Natural killer cell (primary cell): ENCODE measurements around the gene ZNF839. TPM values are rescaled to one million over a fixed set of nuclear protein-coding genes. Genes with fewer than 3 reads are reported as not detected.

Experiments used
- ATAC-seq, 3 donors: fragments of 150-1000 bp in 2 of 3; fragments of 200-7000 bp in 1 of 3; cut with Tn5 transposase; 1 replicate in 1 of 3; 2 replicates in 2 of 3; pipeline ENCODE4 v1.10.0; 2021; ENCODE audit warnings: mild to moderate bottlenecking in 2 of 3, moderate library complexity in 2 of 3
- DNase-seq, 2 donors: peaks; one replicate each; pipeline versions ENCODE4 v3.0.0 to v3.0.0-alpha.2; 2013 to 2021; ENCODE audit warnings: mixed read lengths in 1 of 2
- H3K27ac ChIP-seq: one replicate; pipeline ENCODE4 v1.5.1; 2013; ENCODE audit warnings: mild to moderate bottlenecking, low read length
- H3K27me3 ChIP-seq: one replicate; pipeline ENCODE4 v1.6.1; 2013; ENCODE audit warnings: low read length; ENCODE audit not compliant: control insufficient read depth, insufficient read depth
- H3K36me3 ChIP-seq: one replicate; pipeline ENCODE4 v1.6.1; 2013; ENCODE audit warnings: low read length; ENCODE audit not compliant: control insufficient read depth, insufficient read depth
- H3K4me1 ChIP-seq: one replicate; pipeline ENCODE4 v1.6.1; 2013; ENCODE audit warnings: low read length; ENCODE audit not compliant: control insufficient read depth, insufficient read depth
- H3K4me3 ChIP-seq: one replicate; pipeline ENCODE4 v1.5.1; 2013; ENCODE audit warnings: low read length
- H3K9me3 ChIP-seq: one replicate; pipeline ENCODE4 v1.6.1; 2013; ENCODE audit warnings: low read length; ENCODE audit not compliant: control insufficient read depth, insufficient read depth
- H3K27ac Mint-ChIP-seq, 2 donors: one replicate each; pipeline ENCODE4 v1.8.0; 2022; ENCODE audit warnings: mild to moderate bottlenecking in 2 of 2, mixed read lengths in 2 of 2, moderate library complexity in 1 of 2
- H3K27me3 Mint-ChIP-seq, 2 donors: one replicate each; pipeline ENCODE4 v1.8.0; 2022; ENCODE audit warnings: low read depth in 2 of 2, mixed read lengths in 2 of 2
- H3K36me3 Mint-ChIP-seq: one replicate; pipeline ENCODE4 v1.8.0; 2022; ENCODE audit warnings: mixed read lengths
- H3K4me1 Mint-ChIP-seq, 2 donors: one replicate each; pipeline ENCODE4 v1.8.0; 2022; ENCODE audit warnings: mixed read lengths in 2 of 2
- H3K4me3 Mint-ChIP-seq: one replicate; pipeline ENCODE4 v1.8.0; 2022; ENCODE audit warnings: mild to moderate bottlenecking, moderate library complexity, mixed read lengths
- H3K9me3 Mint-ChIP-seq, 2 donors: one replicate each; pipeline ENCODE4 v1.8.0; 2022; ENCODE audit warnings: mixed read lengths in 2 of 2
- WGBS: methylation state at CpG from one replicate; pipeline ENCODE4 v1.1.7; 2013; ENCODE audit warnings: missing lambda C conversion rate; ENCODE audit not compliant: insufficient coverage; 5-methylcytosine and 5-hydroxymethylcytosine counted together
- intact Hi-C: fragments of 100-400 bp; cut with micrococcal nuclease; formaldehyde crosslinking; loops from one replicate; pipeline ENCODE4 v1.14.2; 2022
- total RNA-seq, 4 donors: library from RNA; stranded (reverse); fragments of 120-200 nt in 1 of 4; gene quantifications; one replicate each; pipeline versions ENCODE4 v1.2.3 to v1.2.4, GENCODE V29; 2013 to 2022
- TF ChIP-seq, protein P1 (sequence below): fragments of 200-600 bp; IDR thresholded peaks from one replicate; pipeline ENCODE4 v1.8.0; 2022; ENCODE audit warnings: antibody characterized with exemption

ZNF839 gene
- total RNA-seq, 3 donors from 2014 or later (not counting 1 experiment from before 2014, with no cell fraction given), result 13.3 to 20.4 (median 18.1) TPM

DNA sequence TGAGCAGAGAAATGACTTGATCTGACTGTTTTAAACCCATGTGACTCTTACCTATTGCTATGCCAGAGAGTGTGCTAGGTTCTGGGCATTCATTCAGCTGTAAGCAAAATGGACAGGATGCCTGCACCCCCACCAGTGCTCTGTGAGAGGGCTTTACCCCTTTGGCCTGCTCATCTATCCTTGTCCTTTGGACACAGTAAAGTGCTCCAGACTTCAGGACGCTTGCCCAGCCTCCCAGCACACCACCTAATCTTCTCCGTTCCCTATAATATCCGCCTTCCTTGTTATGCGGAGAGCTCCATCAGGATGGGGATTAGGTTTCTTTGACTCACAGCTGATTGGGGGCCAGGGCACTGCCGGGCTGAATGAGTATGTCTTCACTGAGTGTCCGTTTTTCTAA, 4.4 kb upstream of the ZNF839 start:
- TF ChIP-seq, protein P1, sequence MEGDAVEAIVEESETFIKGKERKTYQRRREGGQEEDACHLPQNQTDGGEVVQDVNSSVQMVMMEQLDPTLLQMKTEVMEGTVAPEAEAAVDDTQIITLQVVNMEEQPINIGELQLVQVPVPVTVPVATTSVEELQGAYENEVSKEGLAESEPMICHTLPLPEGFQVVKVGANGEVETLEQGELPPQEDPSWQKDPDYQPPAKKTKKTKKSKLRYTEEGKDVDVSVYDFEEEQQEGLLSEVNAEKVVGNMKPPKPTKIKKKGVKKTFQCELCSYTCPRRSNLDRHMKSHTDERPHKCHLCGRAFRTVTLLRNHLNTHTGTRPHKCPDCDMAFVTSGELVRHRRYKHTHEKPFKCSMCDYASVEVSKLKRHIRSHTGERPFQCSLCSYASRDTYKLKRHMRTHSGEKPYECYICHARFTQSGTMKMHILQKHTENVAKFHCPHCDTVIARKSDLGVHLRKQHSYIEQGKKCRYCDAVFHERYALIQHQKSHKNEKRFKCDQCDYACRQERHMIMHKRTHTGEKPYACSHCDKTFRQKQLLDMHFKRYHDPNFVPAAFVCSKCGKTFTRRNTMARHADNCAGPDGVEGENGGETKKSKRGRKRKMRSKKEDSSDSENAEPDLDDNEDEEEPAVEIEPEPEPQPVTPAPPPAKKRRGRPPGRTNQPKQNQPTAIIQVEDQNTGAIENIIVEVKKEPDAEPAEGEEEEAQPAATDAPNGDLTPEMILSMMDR, result no peak
- DNase-seq (no peak), ATAC-seq (no peak)
- Mint-ChIP-seq H3K27ac (peak overlapping the region; percentile 85 to 86), H3K36me3 (no peaks in the 10 kb centered on the region), H3K9me3 (no peaks in the 10 kb centered on the region), H3K4me3 (peak overlapping the region; percentile 97), H3K27me3 (no peaks in the 10 kb centered on the region), H3K4me1 (peaks cover 45 to 52% of the 10 kb centered on the region in 2 donors)
- H3K36me3 ChIP-seq, result no peaks in the 10 kb centered on the region
- 91% methylated on average over 6 of the region's 6 CpGs for WGBS
- peaks cover 47% of the 10 kb centered on the region for H3K4me1 ChIP-seq
- H3K27ac ChIP-seq, result no peak overlapping the region
- intact Hi-C loops, result loop anchor here (2.0 to 5.0 kb wide), 4 partner anchors 176 to 368 kb away; partner anchors contain the start of genes DYNC1H1 and WDR20
- H3K9me3 ChIP-seq, result no peaks in the 10 kb centered on the region
- H3K4me3 ChIP-seq, result no peak overlapping the region
- no peaks in the 10 kb centered on the region for H3K27me3 ChIP-seq

DNA sequence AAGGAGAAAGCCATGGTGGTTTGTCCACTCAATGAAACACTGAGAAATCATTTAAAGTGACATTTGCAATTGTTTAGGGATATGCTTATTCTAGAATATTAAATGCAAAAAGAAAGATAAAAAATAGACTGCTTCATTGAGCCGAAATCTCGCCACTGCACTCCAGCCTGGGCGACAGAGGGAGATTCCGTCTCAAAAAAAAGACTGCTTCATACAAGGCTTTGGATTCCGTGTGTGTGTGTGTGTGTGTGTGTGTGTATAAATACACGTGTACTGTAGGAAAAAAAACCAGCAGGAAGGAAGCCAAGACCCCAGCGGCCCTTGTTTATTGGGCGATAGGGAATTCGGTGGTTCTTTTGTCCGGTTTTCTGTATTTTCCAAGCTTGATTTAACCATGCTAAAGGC, 3.2 kb upstream of the ZNF839 start:
- TF ChIP-seq, protein P1, result no peak
- ATAC-seq (no peak), DNase-seq (peak in 1 of 2 donors; percentile 72)
- Histone ChIP-seq H3K9me3 (no peaks in the 10 kb centered on the region), H3K4me3 (peak overlapping the region; percentile 42), H3K36me3 (no peaks in the 10 kb centered on the region), H3K27me3 (no peaks in the 10 kb centered on the region), H3K27ac (peak overlapping the region; percentile 33), H3K4me1 (peaks cover 53% of the 10 kb centered on the region)
- Mint-ChIP-seq H3K36me3 (no peaks in the 10 kb centered on the region), H3K4me3 (peak overlapping the region; percentile 97), H3K4me1 (peaks cover 54 to 58% of the 10 kb centered on the region in 2 donors), H3K27me3 (no peaks in the 10 kb centered on the region), H3K9me3 (no peaks in the 10 kb centered on the region), H3K27ac (peak overlapping the region; percentile 98 to 99)
- WGBS, result 9% methylated on average over 10 of the region's 10 CpGs
- intact Hi-C loops, result loop anchor here (5.0 kb wide), 3 partner anchors 201 to 369 kb away; partner anchors contain the start of gene DYNC1H1

DNA sequence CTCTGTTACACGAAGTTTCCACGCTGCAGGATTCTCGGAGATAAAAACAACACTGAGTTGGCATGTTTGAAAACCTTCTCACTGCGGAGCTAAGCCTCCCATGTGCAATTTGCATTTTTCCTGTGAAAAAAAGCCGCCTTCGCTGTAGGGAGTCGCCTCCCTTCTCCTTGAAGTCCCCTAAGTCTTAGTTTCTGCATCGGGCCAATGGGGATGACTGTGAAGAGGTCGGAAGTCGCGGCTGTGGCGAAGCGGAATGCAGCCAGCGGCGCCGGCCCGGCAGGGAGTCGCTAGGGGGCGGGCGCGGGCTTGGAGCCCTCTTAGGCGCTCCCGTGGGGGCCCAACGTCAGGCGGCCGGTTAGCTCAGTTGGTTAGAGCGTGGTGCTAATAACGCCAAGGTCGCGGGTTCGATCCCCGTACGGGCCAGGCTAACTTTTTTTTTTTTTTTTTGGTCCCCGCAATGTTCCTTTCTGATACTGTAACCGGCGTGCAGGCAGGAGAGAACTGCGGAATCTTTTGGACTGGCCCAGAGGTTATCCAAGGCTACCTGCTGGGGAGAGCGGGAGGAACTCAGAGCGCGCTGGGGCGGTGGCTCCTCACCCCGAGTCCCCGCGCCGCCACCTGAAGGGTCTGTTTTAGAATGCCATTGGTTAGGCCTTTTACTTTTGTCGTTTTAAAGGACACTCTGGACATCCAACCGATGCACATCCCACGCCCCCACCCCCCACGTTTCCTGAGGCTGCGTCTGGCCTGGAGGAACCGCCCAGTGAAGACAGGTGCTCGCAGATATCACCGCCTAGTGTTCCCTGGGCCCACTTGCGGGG, 2.6 kb upstream of the ZNF839 start:
- TF ChIP-seq, protein P1, result peak; percentile 88
- Mint-ChIP-seq H3K4me1 (peaks cover 57 to 58% of the 10 kb centered on the region in 2 donors), H3K9me3 (no peaks in the 10 kb centered on the region), H3K4me3 (peak overlapping the region; percentile 97), H3K27me3 (no peaks in the 10 kb centered on the region), H3K27ac (peak overlapping the region; percentile 98 to 99), H3K36me3 (no peaks in the 10 kb centered on the region)
- Histone ChIP-seq H3K9me3 (no peaks in the 10 kb centered on the region), H3K4me3 (peak overlapping the region; percentile 65), H3K36me3 (no peaks in the 10 kb centered on the region), H3K4me1 (peaks cover 53% of the 10 kb centered on the region), H3K27ac (peak overlapping the region; percentile 68), H3K27me3 (no peaks in the 10 kb centered on the region)
- 1% methylated on average over 54 of the region's 54 CpGs for WGBS
- DNase-seq, result peak; percentile 94 to 96
- peak; percentile 68 to 83 (median 73) for ATAC-seq
- intact Hi-C loops, result loop anchor here (5.0 kb wide), 3 partner anchors 200 to 370 kb away; partner anchors contain the start of gene DYNC1H1
